Measurements from ENCODE around the gene RTRAF. TPM values are rescaled to one million over a fixed set of nuclear protein-coding genes. Genes with fewer than 3 reads are reported as not detected.

The RTRAF gene
- total RNA-seq, 1 donor from 2014 or later, result 119 TPM

- no peak for DNase-seq (ENCODE audit: low read depth)
- no peak for TF ChIP-seq CTCF (IDR thresholded peaks at IDR 0.05; ENCODE audit: insufficient read depth, low read length, poor library complexity, severe bottlenecking)
- Histone ChIP-seq H3K27me3 (ENCODE audit: control insufficient read depth, insufficient read depth, low read length) (peaks cover 15% of the 10 kb centered on the region), H3K4me3 (ENCODE audit: low read depth, low read length) (no peak overlapping the region), H3K36me3 (ENCODE audit: control insufficient read depth, insufficient read depth, low read length) (no peaks in the 10 kb centered on the region)
These were observed 70.7 kb downstream of the RTRAF start for GRCh38 chr14:52060080-52060479.

Other genes starting within 250 kb of the RTRAF start
- gene GNG2, start 128.9 kb upstream of the RTRAF start, total RNA-seq, result 3.3 and 4.1 TPM in 2 replicates
- 5.4 and 8.1 TPM in 2 replicates for gene NID2, start 79.5 kb downstream of the RTRAF start, total RNA-seq

Data from kidney epithelial cell (primary cell).